Measurements from ENCODE around the gene IBA57.

DNA sequence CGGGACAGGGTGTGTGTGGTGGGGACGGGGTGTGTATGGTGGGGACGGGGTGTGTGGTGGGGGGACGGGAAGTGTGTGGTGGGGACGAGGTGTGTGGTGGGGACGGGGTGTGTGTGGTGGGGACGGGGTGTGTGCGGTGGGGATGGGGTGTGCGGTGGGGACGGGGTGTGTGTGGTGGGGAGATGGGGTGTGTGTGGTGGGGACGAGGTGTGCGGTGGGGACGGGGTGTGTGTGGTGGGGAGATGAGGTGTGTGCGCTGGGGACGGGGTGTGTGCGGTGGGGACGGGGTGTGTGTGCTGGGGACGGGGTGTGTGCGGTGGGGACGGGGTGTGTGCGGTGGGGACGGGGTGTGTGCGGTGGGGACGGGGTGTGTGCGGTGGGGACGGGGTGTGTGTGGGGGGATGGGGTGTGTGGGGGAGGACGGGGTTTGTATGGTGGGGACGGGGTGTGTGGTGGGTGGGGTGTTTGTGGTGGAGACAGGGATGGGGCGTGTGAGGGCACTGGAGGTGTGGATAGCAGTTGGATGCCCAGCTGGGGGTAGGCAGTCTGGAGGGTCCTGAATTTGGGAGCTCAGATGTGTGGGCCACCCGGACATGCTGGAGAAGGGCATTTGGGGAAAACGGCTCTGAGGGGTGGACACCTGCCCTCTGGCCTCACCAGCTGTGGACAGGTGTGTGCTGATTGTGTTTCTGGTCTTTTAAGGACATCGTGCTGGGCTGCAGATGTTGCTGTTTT lies 16.9 kb downstream of the IBA57 start:
- TF ChIP-seq, protein P1, sequence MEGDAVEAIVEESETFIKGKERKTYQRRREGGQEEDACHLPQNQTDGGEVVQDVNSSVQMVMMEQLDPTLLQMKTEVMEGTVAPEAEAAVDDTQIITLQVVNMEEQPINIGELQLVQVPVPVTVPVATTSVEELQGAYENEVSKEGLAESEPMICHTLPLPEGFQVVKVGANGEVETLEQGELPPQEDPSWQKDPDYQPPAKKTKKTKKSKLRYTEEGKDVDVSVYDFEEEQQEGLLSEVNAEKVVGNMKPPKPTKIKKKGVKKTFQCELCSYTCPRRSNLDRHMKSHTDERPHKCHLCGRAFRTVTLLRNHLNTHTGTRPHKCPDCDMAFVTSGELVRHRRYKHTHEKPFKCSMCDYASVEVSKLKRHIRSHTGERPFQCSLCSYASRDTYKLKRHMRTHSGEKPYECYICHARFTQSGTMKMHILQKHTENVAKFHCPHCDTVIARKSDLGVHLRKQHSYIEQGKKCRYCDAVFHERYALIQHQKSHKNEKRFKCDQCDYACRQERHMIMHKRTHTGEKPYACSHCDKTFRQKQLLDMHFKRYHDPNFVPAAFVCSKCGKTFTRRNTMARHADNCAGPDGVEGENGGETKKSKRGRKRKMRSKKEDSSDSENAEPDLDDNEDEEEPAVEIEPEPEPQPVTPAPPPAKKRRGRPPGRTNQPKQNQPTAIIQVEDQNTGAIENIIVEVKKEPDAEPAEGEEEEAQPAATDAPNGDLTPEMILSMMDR (IDR thresholded peaks at IDR 0.05) = no peak
- no peak for TF ChIP-seq ZFX (IDR thresholded peaks at IDR 0.05; ENCODE audit: borderline replicate concordance)

Measured in 22Rv1 (cell line).